ENCODE measurements around the gene DDX24.

- TF ChIP-seq CTCF (IDR thresholded peaks at IDR 0.05) (no peak), EP300 (IDR thresholded peaks at IDR 0.05) (no peak), POLR2AphosphoS5 (IDR thresholded peaks at IDR 0.05) (peak; percentile 98 to 99 (median 99)), POLR2A (IDR thresholded peaks at IDR 0.05) (peak in 2 of 4 donors; percentile 93 to 94)
These were observed at the start of gene DDX24, which contains the start of gene IFI27L1 for GRCh38 chr14:94080621-94081385.
